NCI-H1417 (cell line): ENCODE results near the gene GPANK1.

Experiments used
- DNase-seq, 3 experiments: peaks; one replicate each; lab custom pipeline; 2025; lab: John Stamatoyannopoulos, UW

The GPANK1 gene

DNA sequence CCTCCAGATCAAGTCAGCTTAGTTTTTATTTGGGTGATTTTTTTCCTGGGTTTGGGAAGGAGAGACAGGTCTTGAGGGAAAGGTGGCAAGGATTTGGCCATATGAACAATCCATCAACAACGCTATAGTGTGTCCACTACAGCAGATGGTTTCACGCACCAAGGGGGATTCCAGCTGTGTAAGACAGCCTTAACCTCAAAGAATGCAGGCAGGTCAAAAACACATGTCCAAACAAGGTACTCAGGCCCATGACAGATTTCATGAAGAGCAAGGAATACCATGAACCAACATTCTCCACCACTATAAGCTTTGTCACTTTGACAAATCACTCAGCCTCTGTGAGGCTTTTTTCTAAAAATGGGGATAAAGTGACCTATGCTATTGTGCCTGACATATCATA is 47.8 kb downstream of the GPANK1 start:
- DNase-seq = no peak

DNA sequence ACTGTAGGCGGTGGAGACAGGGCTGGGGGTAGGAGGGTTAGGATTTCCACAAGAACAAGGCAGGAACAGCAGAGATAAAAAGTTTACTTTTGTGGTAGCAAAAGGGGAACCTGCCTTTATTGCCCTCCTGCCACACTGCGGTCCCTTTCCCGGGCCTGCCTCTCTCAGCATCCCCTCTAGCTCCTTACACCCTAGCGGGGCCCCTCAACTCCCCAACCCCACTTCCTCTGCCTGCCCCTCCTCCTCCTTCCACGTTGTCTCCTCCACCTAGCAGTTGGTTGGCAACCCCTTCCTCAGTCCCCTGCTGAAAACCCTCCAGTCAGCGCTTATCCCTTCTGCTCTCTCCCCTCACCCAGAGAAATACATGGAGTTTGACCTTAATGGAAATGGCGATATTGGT is 49.0 kb downstream of the GPANK1 start:
- no peak for DNase-seq

DNA sequence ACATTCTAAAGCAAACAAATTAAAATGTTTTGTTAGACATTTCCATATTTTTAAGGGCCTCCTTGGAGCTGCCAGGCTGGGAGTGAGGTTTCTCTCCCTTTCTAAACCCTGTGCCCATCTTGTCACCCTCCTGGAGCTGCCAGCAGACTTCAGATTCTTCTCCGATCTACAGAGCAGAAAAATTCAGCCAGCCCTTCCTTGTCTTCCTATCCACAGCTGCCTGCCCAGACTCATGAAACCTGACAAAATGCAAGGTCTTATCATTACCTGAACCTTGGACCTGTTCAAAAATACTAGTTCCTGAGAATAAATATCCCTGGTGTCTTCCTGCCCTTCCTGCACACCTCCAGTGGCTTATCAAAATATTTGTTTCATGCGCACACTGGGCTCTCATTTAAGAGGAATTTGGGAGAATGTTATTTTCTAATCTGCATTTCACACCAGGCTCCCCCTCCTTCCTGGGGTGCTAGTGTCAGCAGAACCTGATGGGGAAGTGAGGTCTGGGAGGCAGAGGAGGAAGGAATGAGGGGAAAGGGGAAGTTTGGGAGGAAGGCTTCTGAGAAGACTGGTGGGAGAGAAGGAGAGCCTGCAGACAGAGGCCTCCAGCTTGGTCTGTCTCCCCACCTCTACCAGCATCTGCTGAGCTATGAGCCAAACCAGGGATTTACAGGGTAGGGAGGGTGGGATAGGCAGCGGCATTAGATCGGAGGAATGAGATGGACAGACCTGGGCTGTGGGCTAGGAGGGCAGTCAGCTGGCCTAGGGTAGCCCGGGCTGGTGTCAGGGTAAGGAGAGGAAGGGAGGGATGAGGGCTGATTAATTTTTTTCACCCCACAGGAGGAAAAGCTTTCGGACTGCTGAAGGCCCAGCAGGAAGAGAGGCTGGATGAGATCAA is 49.9 kb downstream of the GPANK1 start, which contains the start of gene AIF1:
Gene AIF1 (plus strand): TSS at position 551 of the 895 bp plus-strand sequence. CDS start 96 bp downstream, at position 647.
- no peak for DNase-seq

DNA sequence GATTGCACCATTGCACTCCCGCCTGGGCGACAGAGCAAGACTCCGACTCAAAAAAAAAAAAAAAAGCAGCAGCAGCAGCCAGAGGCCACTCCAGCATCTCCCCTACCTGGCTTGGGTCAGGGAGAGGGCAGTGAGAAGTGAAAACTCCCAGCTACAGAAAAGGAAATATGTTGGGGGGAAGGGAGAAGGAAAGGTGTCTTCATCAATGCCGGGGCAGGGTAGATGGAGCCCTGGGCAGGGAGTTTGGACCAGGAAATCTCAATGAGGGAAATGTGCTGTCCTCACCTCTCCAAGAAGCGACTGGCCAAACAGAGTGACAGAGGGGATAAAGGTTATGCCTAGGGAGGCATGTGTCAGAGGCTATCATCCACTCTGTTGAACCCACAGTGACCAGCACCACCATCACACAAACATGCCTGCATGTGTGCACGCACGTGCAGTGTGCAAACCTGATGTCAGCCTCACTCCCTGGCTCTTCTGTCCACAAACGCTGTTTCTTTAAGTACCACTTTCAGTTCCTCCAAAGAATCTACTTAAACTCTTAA is 50.6 kb downstream of the GPANK1 start:
- no peak for DNase-seq
